Measurements from ENCODE around the gene GIPC1.

DNA sequence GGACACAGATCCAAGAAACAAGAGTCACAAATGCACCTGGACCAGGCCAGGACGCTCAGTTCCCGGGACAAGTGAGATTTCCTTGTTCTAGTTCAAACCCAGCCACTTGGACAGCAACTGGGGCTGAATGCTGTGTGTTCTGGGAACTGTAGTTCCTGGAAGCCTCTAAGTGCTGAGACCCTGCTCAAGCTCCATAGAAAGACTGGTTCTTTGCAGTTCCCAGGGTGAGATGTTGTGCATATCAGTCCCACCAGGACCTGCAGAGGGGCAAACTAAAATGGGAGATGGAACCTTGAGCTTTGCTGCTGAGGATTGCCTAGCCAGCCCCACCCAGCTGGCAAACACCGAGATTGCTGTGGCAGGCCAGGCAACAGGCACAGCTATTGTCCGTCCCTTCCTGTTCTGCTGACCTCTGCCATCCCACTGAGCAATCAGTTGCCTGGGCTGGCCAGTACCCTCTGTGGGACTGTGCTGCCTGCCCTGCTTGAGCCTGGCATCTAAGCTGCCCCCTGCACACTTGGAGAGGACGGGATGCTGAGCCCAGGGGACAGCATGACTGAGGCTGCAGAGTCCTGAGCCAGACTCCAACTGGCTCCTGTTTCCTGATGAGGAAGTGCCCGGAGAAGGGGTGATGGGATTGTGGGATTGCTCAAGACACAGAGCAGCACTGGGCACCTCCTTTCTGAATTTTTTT, 1.4 kb upstream of the GIPC1 start:
- TF ChIP-seq EZH2 (IDR thresholded peaks at IDR 0.05): no peak
- no peak for TF ChIP-seq CTCF (IDR thresholded peaks at IDR 0.05 in 2 of 3, conservative IDR thresholded peaks at IDR 0.05 in 1 of 3; ENCODE audit: borderline replicate concordance in 1 of 3, insufficient read depth in 1 of 3, low read depth in 2 of 3, low read length in 2 of 3)
- TF ChIP-seq RAD21 (IDR thresholded peaks at IDR 0.05; ENCODE audit: low read depth): no peak
- TF ChIP-seq POLR2AphosphoS5 (IDR thresholded peaks at IDR 0.05; ENCODE audit: low read depth, low read length): no peak
- TF ChIP-seq YY1 (IDR thresholded peaks at IDR 0.05; ENCODE audit: extremely low read depth, insufficient replicate concordance, low read depth, low read length): no peak
- no peak for TF ChIP-seq POLR2A (IDR thresholded peaks at IDR 0.05; ENCODE audit: borderline replicate concordance, extremely low read depth, insufficient read depth, insufficient read length)
- TF ChIP-seq ZFX (IDR thresholded peaks at IDR 0.05): no peak
- TF ChIP-seq ZNF274 (IDR thresholded peaks at IDR 0.05; ENCODE audit: low read depth, low read length): no peak
- no peak for TF ChIP-seq SIN3A (IDR thresholded peaks at IDR 0.05; ENCODE audit: low read depth)

Measured in HCT116 (cell line).